Measurements from ENCODE around the gene MFSD11.
A peak's percentile ranks its signal among the peaks of the same experiment; 100 is the strongest.
"Not testable (repeated sequence)": the region's sequence is repeated elsewhere in the genome, so short reads cannot be mapped to it uniquely, and the experiment has no call there.

Gene MFSD11

DNA sequence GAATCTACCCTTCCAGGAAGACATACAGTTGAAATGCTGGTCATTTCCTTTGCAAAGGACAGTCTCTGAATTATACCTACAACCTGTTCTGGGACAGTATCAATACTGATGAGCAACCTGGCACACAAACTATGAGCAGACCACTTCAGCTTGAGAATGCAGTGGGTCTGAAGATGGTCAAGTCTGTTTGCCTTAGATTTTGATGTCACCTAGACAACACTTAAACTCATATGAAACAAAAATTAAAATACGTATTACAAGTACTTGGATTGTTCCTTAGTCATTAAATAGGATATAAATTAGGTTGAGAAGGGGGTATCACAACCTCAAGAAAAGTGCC lies 4.3 kb upstream of the MFSD11 start:
- peaks cover 12% of the 10 kb centered on the region for H3K4me1 ChIP-seq (ENCODE audit: control insufficient read depth, low read depth, low read length)
- H3K4me3 ChIP-seq (ENCODE audit: low read length): peak overlapping the region; percentile 90
- H3K9me3 ChIP-seq (ENCODE audit: control insufficient read depth, low read depth, low read length): no peaks in the 10 kb centered on the region
- H3K27me3 ChIP-seq (ENCODE audit: control insufficient read depth, insufficient read depth, low read length): no peaks in the 10 kb centered on the region
- peaks cover 49% of the 10 kb centered on the region for H3K36me3 ChIP-seq (ENCODE audit: control insufficient read depth, low read depth, low read length)
- no peak overlapping the region for H3K9ac ChIP-seq (ENCODE audit: low read length)
- H3K27ac ChIP-seq (ENCODE audit: low read length): no peak overlapping the region

- Histone ChIP-seq H3K36me3 (ENCODE audit: control insufficient read depth, low read depth, low read length) (peaks cover 49% of the 10 kb centered on the region), H3K27me3 (ENCODE audit: control insufficient read depth, insufficient read depth, low read length) (no peaks in the 10 kb centered on the region), H3K4me1 (ENCODE audit: control insufficient read depth, low read depth, low read length) (peaks cover 19% of the 10 kb centered on the region), H3K9me3 (ENCODE audit: control insufficient read depth, low read depth, low read length) (no peaks in the 10 kb centered on the region), H3K9ac (ENCODE audit: low read length) (peak overlapping the region; percentile 99), H3K27ac (ENCODE audit: low read length) (no peak overlapping the region), H3K4me3 (ENCODE audit: low read length) (peak overlapping the region; percentile 90)
Observed at GRCh38 chr17:76734080-76734840, 3.7 kb upstream of the MFSD11 start.

DNA sequence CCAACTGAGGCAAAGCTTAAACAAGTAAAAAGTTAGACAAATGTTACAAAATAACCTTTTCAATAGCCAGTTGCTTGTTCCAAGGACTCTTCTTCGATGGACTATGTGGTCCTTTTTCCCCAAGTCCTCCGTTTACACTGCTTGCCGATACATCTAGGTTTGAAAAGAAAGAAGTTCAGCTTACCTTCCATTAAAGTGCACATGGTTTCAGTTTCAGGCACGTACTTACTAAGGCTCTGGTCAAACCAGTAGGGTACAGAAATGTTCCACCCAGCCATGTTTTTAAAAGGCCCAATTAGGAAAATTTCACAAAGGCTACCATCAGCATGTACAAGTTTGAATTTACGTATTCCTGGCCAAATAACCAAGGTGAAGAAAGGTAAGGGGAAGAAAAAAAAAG lies 2.9 kb upstream of the MFSD11 start:
- H3K4me1 ChIP-seq (ENCODE audit: control insufficient read depth, low read depth, low read length): peaks cover 19% of the 10 kb centered on the region
- peaks cover 45% of the 10 kb centered on the region for H3K36me3 ChIP-seq (ENCODE audit: control insufficient read depth, low read depth, low read length)
- H3K4me3 ChIP-seq (ENCODE audit: low read length): peak overlapping the region; percentile 90
- no peaks in the 10 kb centered on the region for H3K9me3 ChIP-seq (ENCODE audit: control insufficient read depth, low read depth, low read length)
- H3K9ac ChIP-seq (ENCODE audit: low read length): peak overlapping the region; percentile 99
- no peak overlapping the region for H3K27ac ChIP-seq (ENCODE audit: low read length)
- no peaks in the 10 kb centered on the region for H3K27me3 ChIP-seq (ENCODE audit: control insufficient read depth, insufficient read depth, low read length)

GRCh38 chr17:76735586-76736348 lies 2.2 kb upstream of the MFSD11 start:
- Histone ChIP-seq H3K9ac (ENCODE audit: low read length) (peak overlapping the region; percentile 99), H3K36me3 (ENCODE audit: control insufficient read depth, low read depth, low read length) (peaks cover 48% of the 10 kb centered on the region), H3K4me3 (ENCODE audit: low read length) (peak overlapping the region; percentile 90), H3K9me3 (ENCODE audit: control insufficient read depth, low read depth, low read length) (no peaks in the 10 kb centered on the region), H3K4me1 (ENCODE audit: control insufficient read depth, low read depth, low read length) (peaks cover 19% of the 10 kb centered on the region), H3K27ac (ENCODE audit: low read length) (peak overlapping the region; percentile 14), H3K27me3 (ENCODE audit: control insufficient read depth, insufficient read depth, low read length) (no peaks in the 10 kb centered on the region)

GRCh38 chr17:76736349-76737081 lies 1.4 kb upstream of the MFSD11 start:
- no peaks in the 10 kb centered on the region for H3K9me3 ChIP-seq (ENCODE audit: control insufficient read depth, low read depth, low read length)
- H3K9ac ChIP-seq (ENCODE audit: low read length): peak overlapping the region; percentile 99
- peak overlapping the region; percentile 96 for H3K27ac ChIP-seq (ENCODE audit: low read length)
- peaks cover 19% of the 10 kb centered on the region for H3K4me1 ChIP-seq (ENCODE audit: control insufficient read depth, low read depth, low read length)
- peaks cover 49% of the 10 kb centered on the region for H3K36me3 ChIP-seq (ENCODE audit: control insufficient read depth, low read depth, low read length)
- peak overlapping the region; percentile 90 for H3K4me3 ChIP-seq (ENCODE audit: low read length)
- no peaks in the 10 kb centered on the region for H3K27me3 ChIP-seq (ENCODE audit: control insufficient read depth, insufficient read depth, low read length)

- H3K4me3 ChIP-seq (ENCODE audit: low read length): peak within 1 kb of the TSS; percentile 90
- H3K4me1 ChIP-seq (ENCODE audit: control insufficient read depth, low read depth, low read length): peaks cover 19% of the 10 kb centered on the region
- H3K36me3 ChIP-seq (ENCODE audit: control insufficient read depth, low read depth, low read length): peaks cover 49% of the 10 kb centered on the region
- no peaks in the 10 kb centered on the region for H3K9me3 ChIP-seq (ENCODE audit: control insufficient read depth, low read depth, low read length)
- peak within 1 kb of the TSS; percentile 99 for H3K9ac ChIP-seq (ENCODE audit: low read length)
- peak within 1 kb of the TSS; percentile 96 for H3K27ac ChIP-seq (ENCODE audit: low read length)
- no peaks in the 10 kb centered on the region for H3K27me3 ChIP-seq (ENCODE audit: control insufficient read depth, insufficient read depth, low read length)
Observed at GRCh38 chr17:76737082-76737675, 740 bp upstream of the MFSD11 start, which contains the start of gene SRSF2. Gene SRSF2 (minus strand): TSS chr17:76737331. CDS start chr17:76737160, 171 bp downstream.

DNA sequence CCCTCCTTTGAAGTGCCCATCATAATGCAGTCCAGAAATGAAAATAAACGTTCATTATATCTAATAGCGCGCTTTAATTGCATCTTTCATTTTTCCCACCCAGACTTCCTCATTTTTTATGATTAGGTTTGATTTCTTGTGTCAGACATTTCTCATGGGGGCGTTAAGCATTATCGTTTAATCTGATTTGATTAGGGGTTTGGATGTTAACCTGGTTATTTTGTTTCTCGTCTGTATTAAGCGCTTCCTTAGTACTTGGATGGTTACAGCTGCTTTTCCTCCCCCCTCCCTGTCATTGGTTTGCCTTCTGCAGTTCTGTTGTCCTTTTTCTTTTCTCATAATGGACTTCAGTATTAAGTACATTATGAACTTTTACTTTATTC lies 540 bp downstream of the MFSD11 start:
- Histone ChIP-seq H3K4me1 (ENCODE audit: control insufficient read depth, low read depth, low read length) (peaks cover 19% of the 10 kb centered on the region), H3K4me3 (ENCODE audit: low read length) (peak overlapping the region; percentile 80), H3K27ac (ENCODE audit: low read length) (peak overlapping the region; percentile 2)

GRCh38 chr17:76739568-76740115 lies 1.7 kb downstream of the MFSD11 start:
- H3K36me3 ChIP-seq (ENCODE audit: control insufficient read depth, low read depth, low read length): peaks cover 37% of the 10 kb centered on the region
- H3K9ac ChIP-seq (ENCODE audit: low read length): peak overlapping the region; percentile 90
- not testable (repeated sequence) for H3K4me3 ChIP-seq (ENCODE audit: low read length); H3K27ac ChIP-seq (ENCODE audit: low read length); H3K9me3 ChIP-seq (ENCODE audit: control insufficient read depth, low read depth, low read length); H3K27me3 ChIP-seq (ENCODE audit: control insufficient read depth, insufficient read depth, low read length)
- peaks cover 12% of the 10 kb centered on the region for H3K4me1 ChIP-seq (ENCODE audit: control insufficient read depth, low read depth, low read length)

More for the DNA sequence above, 540 bp downstream of the MFSD11 start:
- no peaks in the 10 kb centered on the region for H3K27me3 ChIP-seq (ENCODE audit: control insufficient read depth, insufficient read depth, low read length)
- H3K9ac ChIP-seq (ENCODE audit: low read length): peak overlapping the region; percentile 90
- no peaks in the 10 kb centered on the region for H3K9me3 ChIP-seq (ENCODE audit: control insufficient read depth, low read depth, low read length)
- peaks cover 42% of the 10 kb centered on the region for H3K36me3 ChIP-seq (ENCODE audit: control insufficient read depth, low read depth, low read length)

DNA sequence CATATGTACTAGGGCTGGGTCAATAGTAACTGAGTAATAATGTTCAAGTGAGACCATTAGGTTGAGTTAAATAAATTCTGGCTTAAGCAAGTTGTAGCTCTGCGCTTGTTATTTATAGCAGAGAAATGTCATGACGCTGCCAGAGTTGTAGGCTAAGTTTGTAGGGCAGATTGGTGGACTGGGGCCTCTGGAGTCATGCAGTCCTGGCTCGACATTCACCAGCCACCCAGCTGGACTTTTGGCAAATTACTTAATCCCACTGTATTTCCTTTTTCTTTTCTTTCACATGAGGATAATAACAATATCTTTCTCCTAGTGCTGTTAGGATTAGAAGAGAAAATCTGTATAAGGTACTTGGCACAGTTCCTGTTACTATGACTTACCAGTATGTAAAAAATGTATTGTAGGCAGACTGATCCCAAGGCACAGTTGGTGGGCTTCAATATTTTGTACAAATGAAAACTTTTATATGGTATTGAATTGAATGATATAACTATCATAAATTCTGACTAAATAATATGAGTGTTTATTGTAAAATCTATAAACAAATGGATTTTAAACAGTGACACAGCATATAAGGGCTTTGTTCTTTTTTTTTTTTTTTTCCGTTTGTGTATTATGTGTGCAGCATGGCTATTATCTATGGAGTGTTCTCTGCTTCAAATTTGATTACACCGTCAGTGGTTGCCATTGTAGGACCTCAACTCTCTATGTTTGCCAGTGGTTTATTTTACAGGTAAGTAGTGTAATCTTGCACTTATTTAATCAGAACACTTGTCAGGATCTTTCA lies 2.6 kb downstream of the MFSD11 start:
- H3K4me1 ChIP-seq (ENCODE audit: control insufficient read depth, low read depth, low read length): peaks cover 7% of the 10 kb centered on the region
- peaks cover 35% of the 10 kb centered on the region for H3K36me3 ChIP-seq (ENCODE audit: control insufficient read depth, low read depth, low read length)
- no peaks in the 10 kb centered on the region for H3K9me3 ChIP-seq (ENCODE audit: control insufficient read depth, low read depth, low read length)
- H3K4me3 ChIP-seq (ENCODE audit: low read length): no peak overlapping the region
- H3K27me3 ChIP-seq (ENCODE audit: control insufficient read depth, insufficient read depth, low read length): no peaks in the 10 kb centered on the region
- no peak overlapping the region for H3K9ac ChIP-seq (ENCODE audit: low read length)
- H3K27ac ChIP-seq (ENCODE audit: low read length): no peak overlapping the region

DNA sequence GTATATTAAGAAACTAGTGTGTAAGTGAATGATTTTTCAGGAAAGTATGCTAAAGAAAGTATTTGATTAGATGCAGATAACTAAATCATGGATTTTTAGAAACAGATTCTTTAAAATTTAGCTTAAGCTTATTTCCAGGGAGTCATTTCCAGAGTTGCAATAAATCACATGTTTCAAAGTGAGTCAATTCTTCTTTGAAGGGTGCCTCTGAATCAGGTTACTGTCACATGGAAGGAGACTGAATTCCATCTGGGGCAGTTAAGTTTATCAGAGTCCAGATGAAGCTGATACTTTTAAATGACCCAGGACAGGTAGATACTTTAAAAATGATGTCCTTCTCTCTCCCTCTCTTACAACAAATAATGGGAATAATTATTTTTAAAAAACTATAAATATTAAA lies 5.0 kb downstream of the MFSD11 start:
- Histone ChIP-seq H3K9ac (ENCODE audit: low read length) (no peak overlapping the region), H3K4me3 (ENCODE audit: low read length) (no peak overlapping the region), H3K36me3 (ENCODE audit: control insufficient read depth, low read depth, low read length) (peaks cover 32% of the 10 kb centered on the region), H3K27me3 (ENCODE audit: control insufficient read depth, insufficient read depth, low read length) (no peaks in the 10 kb centered on the region), H3K27ac (ENCODE audit: low read length) (no peak overlapping the region), H3K4me1 (ENCODE audit: control insufficient read depth, low read depth, low read length) (peaks cover 7% of the 10 kb centered on the region), H3K9me3 (ENCODE audit: control insufficient read depth, low read depth, low read length) (no peaks in the 10 kb centered on the region)
